HFF-Myc (cell line): ENCODE results near the gene LRIT2.

Experiments used
- DNase-seq: peaks from one replicate; pipeline ENCODE4 v3.0.0-alpha.2; 2011; ENCODE audit warnings: low read depth; ENCODE audit errors: extremely low read depth
- H3K4me3 ChIP-seq: replicated peaks from 2 replicates; pipeline ENCODE4 v1.5.1; 2011; ENCODE audit warnings: low read depth, mild to moderate bottlenecking, control low read depth, low read length
- CTCF ChIP-seq: IDR thresholded peaks from 2 replicates; pipeline ENCODE4 v1.5.1; 2012; ENCODE audit warnings: mild to moderate bottlenecking, low read depth, low read length, control low read depth; ENCODE audit errors: missing control alignments

LRIT2 gene

GRCh38 chr10:84178160-84178609 is 47.2 kb downstream of the LRIT2 start:
- no peak overlapping the region for H3K4me3 ChIP-seq
- no peak for TF ChIP-seq CTCF
- no peak for DNase-seq

- no peak overlapping the region for H3K4me3 ChIP-seq
- no peak for DNase-seq
- no peak for TF ChIP-seq CTCF
Observed at GRCh38 chr10:84177541-84178141, 47.7 kb downstream of the LRIT2 start.

GRCh38 chr10:84176836-84177474 is 48.4 kb downstream of the LRIT2 start:
- no peak overlapping the region for H3K4me3 ChIP-seq
- no peak for TF ChIP-seq CTCF
- DNase-seq: no peak

GRCh38 chr10:84176351-84176750 is 49.0 kb downstream of the LRIT2 start:
- no peak overlapping the region for H3K4me3 ChIP-seq
- no peak for TF ChIP-seq CTCF
- no peak for DNase-seq

GRCh38 chr10:84175436-84175835 is 49.9 kb downstream of the LRIT2 start:
- no peak overlapping the region for H3K4me3 ChIP-seq
- TF ChIP-seq CTCF: no peak
- no peak for DNase-seq

GRCh38 chr10:84173501-84173929 is 51.8 kb downstream of the LRIT2 start, which contains the start of gene GPR15LG:
GPR15LG (plus strand) TSS chr10:84173801; CDS start chr10:84173852, 51 bp downstream.
- no peak for DNase-seq
- H3K4me3 ChIP-seq: no peak within 1 kb of the TSS
- no peak for TF ChIP-seq CTCF
